HG02981 (cell line): ENCODE measurements around the gene BFSP1.

Experiments
- ATAC-seq: cut with Tn5 transposase; IDR thresholded peaks from one replicate; pipeline ENCODE4 v1.9.1; 2021; ENCODE audit warnings: mild to moderate bottlenecking, moderate library complexity; ENCODE audit not compliant: unreplicated experiment

Gene BFSP1

GRCh38 chr20:17524560-17524959, 6.6 kb downstream of the BFSP1 start:
- ATAC-seq = no peak

GRCh38 chr20:17523326-17523725, 7.9 kb downstream of the BFSP1 start:
- no peak for ATAC-seq

GRCh38 chr20:17522528-17522927, 8.7 kb downstream of the BFSP1 start:
- no peak for ATAC-seq

GRCh38 chr20:17520583-17520982, 10.6 kb downstream of the BFSP1 start:
- no peak for ATAC-seq

- ATAC-seq = no peak
These were observed 11.4 kb downstream of the BFSP1 start for GRCh38 chr20:17519606-17520285.

GRCh38 chr20:17518339-17519052, 12.7 kb downstream of the BFSP1 start:
- no peak for ATAC-seq

GRCh38 chr20:17515053-17515452, 16.1 kb downstream of the BFSP1 start:
- no peak for ATAC-seq

GRCh38 chr20:17513939-17514338, 17.2 kb downstream of the BFSP1 start:
- no peak for ATAC-seq

- no peak for ATAC-seq
These were observed 19.8 kb downstream of the BFSP1 start for GRCh38 chr20:17511401-17511800.

- ATAC-seq = no peak
These were observed 20.6 kb downstream of the BFSP1 start for GRCh38 chr20:17510548-17510947.

- ATAC-seq = no peak
These were observed 22.4 kb downstream of the BFSP1 start for GRCh38 chr20:17508756-17509155.

- no peak for ATAC-seq
These were observed 23.6 kb downstream of the BFSP1 start for GRCh38 chr20:17507531-17507930.

- no peak for ATAC-seq
These were observed 24.1 kb downstream of the BFSP1 start for GRCh38 chr20:17507032-17507431.

- peak; percentile 20 for ATAC-seq
These were observed 25.3 kb downstream of the BFSP1 start for GRCh38 chr20:17505636-17506517.

GRCh38 chr20:17504898-17505635, 26.1 kb downstream of the BFSP1 start:
- ATAC-seq = peak; percentile 65

GRCh38 chr20:17504066-17504897, 26.9 kb downstream of the BFSP1 start:
- peak; percentile 21 for ATAC-seq

- no peak for ATAC-seq
These were observed 27.7 kb downstream of the BFSP1 start for GRCh38 chr20:17503301-17504065.

- ATAC-seq = no peak
These were observed 29.1 kb downstream of the BFSP1 start for GRCh38 chr20:17502105-17502504.

- ATAC-seq = no peak
These were observed 29.5 kb downstream of the BFSP1 start for GRCh38 chr20:17501701-17502100.
